A172 (cell line): ENCODE data around the gene ETV5. TPM values are rescaled to one million over a fixed set of nuclear protein-coding genes. Genes with fewer than 3 reads are reported as not detected.
A peak's percentile ranks its signal among the peaks of the same experiment; 100 is the strongest.
"Not testable (repeated sequence)": the region's sequence is repeated elsewhere in the genome, so short reads cannot be mapped to it uniquely, and the experiment has no call there.

ENCODE experiments used
- DNase-seq: peaks from one replicate; pipeline ENCODE4 v3.0.0-alpha.2; 2015; ENCODE audit warnings: low spot score
- total RNA-seq: library from RNA; depleted of rRNA; stranded (reverse); fragments of >200 nt; shearing (Covaris generic); gene quantifications from 2 replicates; pipeline ENCODE4 v1.2.3, GENCODE V29; 2014; rRNA removed

ETV5 gene
- total RNA-seq, 1 experiment from 2014 or later: 36.0 TPM

DNA sequence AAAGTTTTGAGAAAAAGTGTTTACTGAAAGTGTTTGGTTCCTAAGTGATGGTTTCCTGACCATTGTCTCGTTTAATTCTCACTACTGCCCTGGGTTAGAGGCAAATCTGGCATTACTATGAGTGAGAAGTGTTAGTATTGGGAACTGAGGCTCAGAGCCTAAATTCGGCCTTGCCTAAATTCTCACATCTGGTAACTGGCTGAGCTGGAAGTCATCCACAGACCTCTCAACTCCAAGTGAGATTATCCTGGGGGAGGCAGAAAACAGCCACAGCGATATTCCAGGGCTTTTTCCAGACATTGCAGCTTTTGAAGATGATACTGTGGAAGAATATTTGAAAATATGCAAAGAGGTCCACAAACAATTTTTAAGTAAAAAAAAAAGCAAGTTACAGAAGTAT is 86.0 kb downstream of the ETV5 start:
- no peak for DNase-seq

DNA sequence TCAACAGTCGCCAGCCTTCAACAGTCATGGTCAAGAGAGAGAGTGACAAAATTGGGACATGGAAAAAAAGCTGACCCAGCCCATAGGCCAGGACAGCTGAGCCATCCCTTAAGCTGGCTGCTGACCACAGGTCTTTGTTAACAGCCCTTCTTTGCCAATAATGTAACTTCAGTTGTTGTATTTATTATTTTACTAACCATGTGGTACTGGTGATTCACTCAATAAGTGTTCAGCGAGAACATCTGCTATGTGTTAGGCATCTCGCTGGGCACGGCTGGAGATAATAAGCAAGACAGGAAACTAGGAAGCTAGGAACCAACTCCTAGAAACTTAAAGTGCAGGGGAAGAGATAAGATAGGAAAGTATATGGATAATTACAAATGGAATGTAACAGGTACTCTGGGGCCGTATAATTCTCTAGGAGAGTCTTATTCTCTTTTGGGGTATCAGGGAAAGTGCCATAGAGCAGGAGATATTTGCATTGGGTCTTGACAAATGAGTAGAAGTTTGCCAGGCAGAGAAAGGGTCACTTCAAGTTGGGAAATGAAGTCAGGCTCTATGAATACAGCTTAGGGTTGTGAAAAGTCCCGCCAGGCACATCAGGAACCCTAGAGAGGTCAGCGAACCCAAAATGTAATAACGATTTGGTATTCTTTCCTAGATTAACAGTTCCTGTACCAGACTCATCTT is 87.1 kb downstream of the ETV5 start:
- DNase-seq: peak; percentile 93

DNA sequence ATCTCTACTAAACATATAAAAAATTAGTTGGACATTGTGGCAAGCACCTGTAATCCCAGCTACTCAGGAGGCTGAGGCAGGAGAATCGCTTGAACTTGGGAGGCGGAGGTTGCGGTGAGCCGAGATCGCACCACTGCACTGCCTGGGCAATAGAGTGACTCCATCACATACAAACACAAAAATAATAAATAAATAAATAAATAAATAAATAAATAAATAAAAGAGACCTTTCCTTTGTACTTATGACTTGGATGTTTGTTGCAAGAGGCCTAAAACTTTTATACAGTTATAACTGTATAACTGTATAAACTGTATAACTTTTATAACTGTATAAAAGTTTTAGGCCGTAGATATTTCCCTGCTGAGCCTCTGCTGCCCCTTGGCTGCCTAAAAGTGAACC is 87.6 kb downstream of the ETV5 start:
- DNase-seq: not testable (repeated sequence)

DNA sequence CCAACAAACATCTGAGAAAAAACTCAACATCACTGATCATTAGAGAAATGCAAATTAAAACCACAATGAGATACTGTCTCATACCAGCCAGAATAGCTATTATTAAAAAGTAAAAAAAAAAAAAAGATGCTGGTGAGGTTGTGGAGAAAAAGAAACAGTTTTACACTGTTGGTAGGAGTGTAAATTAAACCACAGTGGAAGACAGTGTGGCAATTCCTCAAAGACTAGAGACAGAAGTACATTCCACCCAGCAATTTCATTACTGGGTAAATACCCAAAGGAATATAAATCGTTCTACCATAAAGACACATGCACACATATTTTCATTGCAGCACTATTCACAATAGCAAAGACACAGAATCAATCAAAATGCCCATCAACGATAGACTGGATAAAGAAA is 89.6 kb downstream of the ETV5 start:
- not testable (repeated sequence) for DNase-seq

DNA sequence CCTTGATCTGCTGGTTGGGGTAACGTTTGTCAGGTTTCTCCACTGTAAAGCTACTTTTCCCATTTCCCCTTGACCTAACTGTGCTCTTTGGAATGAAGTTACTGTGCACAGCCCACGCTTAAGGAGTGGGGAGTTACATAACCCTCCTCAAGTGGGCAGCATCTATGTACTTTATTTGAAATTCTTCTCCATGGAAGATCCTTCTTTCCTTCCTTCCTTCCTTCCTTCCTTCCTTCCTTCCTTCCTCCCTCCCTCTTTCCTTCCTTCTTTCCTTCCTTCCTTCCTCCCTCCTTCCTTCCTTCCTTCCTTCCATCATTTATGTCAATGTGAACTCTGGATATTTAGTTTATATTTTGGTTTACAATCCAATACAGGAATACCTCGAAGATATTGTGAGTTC is 94.0 kb downstream of the ETV5 start:
- DNase-seq: no peak

DNA sequence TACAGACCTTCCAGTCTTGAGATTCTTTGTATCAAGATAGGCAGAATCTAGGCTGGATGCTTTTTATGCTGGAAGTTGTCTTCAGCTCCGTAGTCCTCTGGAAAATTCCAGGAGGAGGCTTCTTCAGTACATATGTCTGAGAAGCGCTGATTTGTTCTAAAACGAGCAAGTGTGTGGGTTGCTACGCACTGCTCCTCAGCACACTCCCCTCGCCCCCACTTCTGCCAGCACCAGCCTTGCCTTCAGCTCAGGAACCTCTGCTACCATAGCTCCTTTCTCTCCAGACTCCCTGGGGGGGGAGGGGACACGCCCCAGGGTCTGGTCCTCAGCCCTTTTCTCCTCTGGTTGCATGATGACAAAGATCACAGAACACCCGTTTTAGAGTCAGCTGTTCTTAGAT is 95.6 kb downstream of the ETV5 start:
- no peak for DNase-seq

DNA sequence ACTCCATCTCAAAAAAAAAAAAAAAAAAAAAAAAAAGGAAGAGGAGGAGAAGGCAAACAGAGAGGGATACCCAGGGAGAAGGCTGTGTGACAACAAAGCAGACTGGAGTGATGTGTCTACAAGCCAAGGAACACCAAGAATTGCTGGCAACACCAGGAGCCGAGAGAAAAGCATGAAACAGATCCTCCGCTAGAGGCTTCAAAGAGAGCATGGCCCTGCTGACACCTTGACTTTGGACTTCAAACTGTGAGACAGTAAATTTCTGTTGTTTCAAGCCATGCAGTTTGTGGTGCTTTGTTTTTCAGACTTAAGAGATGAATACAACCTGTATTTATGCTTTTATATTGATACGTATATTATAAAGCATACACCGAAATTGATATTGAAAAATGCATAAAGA is 96.8 kb downstream of the ETV5 start:
- no peak for DNase-seq

DNA sequence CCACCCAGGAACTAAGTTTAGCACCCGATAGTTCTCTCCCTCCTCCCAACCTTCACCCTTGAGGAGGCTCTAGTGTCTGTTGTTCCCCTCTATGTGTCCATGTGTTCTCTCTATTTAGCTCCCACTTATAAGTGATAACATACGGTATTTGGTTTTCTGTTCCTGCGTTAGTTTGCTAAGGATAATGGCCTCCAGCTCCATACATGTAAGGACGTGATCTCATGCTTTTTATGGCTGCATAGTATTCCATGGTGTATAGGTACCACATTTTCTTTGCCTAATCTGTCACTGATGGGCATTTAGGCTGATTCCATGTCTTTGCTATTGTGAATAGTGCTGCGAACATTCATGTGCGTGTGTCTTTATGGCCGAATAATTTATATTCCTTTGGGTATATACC is 104.2 kb downstream of the ETV5 start:
- DNase-seq: no peak

DNA sequence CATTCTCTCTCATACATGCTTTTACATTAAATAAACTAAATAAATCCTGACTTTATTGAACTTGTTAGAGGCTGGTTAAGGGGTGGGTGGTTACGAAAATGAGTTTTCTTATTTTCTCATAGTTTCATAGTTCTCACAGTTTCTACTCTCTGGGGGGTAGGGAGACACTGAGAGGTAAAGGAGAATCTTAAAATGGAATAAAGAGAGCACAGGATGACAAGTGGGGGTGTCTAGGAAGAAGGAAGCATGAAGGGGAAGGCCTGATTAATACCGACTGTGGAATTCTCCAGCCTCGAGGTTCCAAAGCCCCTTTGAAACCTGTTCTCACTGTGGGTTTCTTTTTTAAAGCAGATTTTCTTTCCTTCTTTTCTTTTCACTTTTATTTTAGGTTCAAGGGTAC is 104.7 kb downstream of the ETV5 start:
- no peak for DNase-seq

DNA sequence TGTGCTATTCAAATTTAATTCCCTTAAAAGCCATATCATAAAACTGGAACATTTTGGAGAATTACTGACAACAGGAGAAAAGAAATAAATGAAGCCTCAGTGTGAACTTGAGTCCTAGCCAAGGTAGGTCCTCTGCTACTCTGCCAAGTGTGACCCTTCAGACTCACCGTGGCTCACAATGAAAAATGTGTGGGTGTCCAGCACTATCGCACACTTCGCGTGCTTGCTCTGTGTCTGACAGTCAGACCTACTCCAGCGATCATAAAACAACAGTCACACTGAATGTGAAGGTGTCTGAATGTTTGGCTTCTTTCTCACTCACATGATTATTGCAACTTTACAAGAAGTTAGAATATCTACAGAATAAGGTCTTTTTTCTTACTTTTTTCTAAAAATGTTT is 105.3 kb downstream of the ETV5 start:
- DNase-seq: no peak

DNA sequence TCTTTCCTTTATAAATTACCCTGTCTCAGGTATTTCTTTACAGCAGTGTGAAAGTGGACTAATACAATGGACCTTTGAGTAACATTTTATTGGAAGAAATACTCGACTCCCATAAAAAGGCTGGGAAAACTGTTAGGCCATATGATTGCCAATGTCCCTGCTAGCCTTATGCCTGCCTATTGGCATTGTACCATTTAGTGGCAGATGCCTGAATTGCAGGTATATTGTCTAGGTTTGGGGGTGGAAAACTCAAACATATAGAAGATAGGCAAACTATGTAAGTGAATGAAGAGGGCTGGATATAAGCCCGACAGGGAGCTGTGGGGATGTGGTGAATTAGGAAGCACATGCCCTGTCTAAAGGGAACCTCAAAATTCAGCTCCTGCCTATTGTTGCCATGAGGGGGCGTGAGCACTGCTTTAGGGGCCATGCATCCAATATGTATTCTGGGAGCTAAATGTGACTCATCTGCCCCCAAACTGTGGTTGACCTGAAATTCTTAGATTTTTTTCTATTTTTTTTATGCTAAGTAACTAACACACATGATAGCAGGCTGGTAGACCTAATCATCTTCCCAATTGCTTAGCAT is 105.9 kb downstream of the ETV5 start:
- peak; percentile 54 for DNase-seq

DNA sequence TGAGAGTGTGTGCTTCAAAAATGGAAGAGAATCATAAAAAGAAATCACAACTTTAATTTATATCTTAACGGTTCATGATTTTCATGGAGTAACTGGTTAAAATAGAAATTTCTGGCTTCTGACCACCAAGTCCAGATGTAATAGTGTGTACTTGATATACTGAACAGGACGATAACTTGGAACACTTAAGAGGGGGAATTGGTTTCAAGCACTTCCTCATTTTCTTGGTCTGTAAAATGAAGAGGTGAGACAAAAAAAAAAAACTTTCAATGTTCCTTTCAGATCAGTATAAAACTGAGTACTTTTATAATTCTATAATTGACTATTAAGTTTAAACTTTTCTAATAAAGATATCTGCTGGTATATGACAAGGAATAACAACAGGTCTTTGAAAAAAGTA is 107.0 kb downstream of the ETV5 start:
- no peak for DNase-seq

DNA sequence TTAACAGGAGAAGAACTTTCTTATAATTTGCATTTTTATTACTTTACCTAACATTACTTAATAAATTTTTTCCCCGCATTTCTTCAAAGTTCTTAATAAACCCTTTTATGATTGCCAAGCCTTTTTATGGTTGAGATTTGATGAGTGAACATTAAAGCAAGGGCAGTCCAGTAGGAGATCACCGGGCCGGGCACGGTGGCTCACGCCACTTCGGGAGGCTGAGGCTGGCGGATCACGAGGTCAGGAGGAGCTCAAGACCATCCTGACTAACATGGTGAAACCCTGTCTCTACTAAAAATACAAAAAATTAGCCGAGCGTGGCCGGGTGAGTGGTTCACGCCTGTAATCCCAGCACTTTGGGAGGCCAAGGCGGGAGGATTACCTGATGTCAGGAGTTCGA is 109.7 kb downstream of the ETV5 start:
- no peak for DNase-seq

DNA sequence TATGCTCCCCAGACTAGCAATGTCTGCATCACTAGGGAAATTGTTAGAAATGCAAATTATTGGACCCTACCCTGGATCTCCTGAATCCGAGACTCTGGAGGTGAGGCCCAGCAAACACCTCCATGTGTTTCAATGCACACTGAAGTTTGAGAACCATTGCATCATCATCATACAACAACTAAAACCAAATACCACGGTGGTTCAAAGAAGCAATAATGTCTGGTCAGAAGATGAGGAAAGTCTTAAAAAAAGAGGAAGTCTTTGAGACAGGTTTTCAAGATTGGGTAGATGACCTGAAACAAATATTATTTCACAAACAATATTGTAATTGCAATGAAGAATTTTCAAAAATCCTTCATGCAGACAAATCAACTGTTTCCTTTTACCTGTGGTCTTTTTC is 110.8 kb downstream of the ETV5 start:
- no peak for DNase-seq

DNA sequence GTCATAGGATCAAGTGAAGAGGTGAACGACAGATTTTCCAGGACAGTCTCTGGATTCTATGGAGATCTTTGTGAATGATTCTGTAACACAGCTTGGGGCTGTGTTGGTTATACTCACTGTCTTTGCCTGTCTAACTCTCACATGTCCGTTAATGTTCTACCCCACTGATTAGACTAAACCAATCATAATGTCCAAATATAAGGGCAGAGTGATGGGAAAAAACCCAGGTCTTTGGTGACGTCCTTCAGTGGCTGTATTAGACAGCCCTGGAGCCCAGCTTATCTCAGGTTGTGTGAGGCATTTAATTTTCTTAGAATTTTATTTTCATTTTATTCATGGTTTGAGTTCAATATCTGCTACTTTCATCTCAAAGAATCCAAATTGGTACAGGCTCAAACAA is 111.8 kb downstream of the ETV5 start:
- no peak for DNase-seq

Other genes starting within 250 kb of the ETV5 start
- 290 and 367 TPM in 2 replicates for gene TRA2B, start 171.1 kb downstream of the ETV5 start, total RNA-seq